ENCODE data around the gene MRAP2.
"Not testable (repeated sequence)": the region's sequence is repeated elsewhere in the genome, so short reads cannot be mapped to it uniquely, and the experiment has no call there.

MRAP2 gene

GRCh38 chr6:84081222-84081621, 47.6 kb downstream of the MRAP2 start:
- DNase-seq, result no peak

DNA sequence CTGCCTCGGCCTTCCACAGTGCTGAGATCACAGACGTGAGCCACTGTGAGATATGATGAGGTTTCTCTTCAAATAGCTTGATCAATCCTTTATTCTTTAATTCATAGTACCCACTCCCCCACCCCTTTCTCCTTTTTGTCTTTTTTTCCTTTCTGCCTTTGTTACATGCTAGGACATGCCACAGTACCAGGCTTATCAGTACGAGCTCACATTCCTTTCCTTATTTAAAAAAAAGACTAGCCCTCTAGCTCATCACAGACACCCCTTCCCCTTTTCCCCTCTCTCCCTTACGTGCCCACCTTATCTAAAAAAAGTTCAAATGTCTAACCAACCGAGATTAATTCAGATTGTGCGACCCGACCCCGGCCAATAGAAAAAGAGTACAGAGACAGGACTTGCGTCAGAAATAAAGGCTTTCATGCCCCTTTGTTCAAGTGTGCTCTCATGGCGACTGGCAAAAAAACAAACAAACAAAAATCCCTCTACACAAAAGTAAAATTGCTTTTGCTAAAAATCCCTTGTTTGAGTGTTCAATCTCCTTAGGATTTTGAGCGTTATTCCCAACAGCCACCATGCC, 49.2 kb downstream of the MRAP2 start:
- DNase-seq, result no peak

- DNase-seq, result not testable (repeated sequence)
These were observed 51.1 kb downstream of the MRAP2 start for GRCh38 chr6:84084705-84085104.

DNA sequence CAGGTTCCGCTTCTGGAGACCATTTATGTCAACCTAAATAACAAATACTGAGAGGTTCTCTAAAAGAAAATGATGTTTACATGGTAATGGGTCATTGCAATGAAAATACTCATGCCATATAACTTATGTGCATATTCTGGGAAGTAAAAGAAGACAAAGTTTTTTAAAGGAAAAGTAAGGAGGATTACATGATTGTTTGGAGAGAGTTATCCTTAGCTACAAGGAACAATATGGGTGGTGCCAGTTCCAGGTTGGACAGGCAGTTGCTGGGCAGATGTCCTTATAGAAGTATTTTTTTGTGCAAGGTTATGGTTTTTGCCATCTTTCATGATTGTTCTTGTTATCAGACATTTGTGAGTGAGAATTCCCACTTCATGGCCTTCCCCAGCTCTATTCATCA, 52.5 kb downstream of the MRAP2 start:
- no peak for DNase-seq

DNA sequence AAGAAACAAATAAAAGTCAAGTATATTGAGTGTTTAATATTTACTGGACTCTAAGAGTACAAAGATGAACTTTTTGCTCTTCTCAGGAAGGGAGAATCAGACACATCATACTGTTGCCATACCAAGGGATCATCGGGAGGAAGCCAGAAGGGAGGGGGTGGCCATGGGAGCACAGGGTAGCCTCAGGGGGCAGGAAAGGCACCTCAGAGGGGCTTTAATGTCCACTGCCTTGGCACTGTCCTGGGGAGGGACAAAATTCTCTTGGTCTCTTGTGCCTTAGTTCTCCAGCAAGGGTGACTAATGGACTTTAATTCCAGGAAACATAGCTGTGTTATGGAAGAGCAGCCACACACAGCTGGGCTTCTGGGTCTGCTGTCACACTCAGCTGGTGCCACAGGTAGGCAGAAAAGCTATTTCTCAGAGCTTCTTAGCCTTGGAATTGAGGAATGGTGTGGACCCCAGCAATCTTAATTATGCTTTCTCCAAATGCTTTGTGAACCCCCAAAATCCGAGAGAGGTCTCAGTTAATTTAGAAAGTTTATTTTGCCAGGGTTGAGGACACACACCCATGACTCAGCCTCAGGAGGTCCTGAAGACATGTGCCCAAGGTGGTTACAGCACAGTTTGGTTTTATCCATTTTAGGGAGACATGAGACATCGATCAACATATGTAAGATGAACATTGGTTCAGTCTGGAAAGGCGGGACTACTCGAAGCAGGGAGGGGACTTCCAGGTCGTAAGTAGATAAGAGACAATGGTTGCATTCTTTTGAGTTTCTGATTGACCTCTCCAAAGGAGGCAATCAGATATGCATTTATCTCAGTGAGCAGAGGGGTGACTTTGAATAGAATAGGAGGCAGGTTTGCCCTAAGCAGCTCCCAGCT, 53.2 kb downstream of the MRAP2 start:
- DNase-seq, result no peak

- DNase-seq, result no peak
These were observed 55.5 kb downstream of the MRAP2 start for GRCh38 chr6:84089081-84089480.

DNA sequence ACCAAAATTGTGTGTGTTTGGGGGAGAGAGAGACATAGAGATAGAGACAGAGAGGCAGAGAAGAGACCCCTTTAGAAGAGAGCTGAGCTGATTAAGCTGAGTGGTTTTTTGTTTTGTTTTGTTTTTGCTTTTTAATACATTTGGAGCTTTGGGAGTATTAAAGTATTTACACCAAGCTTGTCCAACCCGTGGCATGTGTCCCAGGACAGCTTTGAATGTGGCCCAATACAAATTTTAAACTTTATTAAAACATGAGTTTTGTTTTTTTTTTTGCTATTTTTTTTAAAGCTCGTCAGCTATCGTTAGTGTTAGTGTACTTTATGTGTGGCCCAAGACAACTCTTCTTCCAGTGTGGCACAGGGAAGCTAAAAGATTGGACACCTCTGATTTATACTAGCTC, 56.0 kb downstream of the MRAP2 start:
- DNase-seq, result no peak

GRCh38 chr6:84093441-84094435, 60.2 kb downstream of the MRAP2 start:
- no peak for DNase-seq

GRCh38 chr6:84095156-84095555, 61.6 kb downstream of the MRAP2 start:
- DNase-seq, result no peak

GRCh38 chr6:84103029-84103428, 69.5 kb downstream of the MRAP2 start:
- DNase-seq, result no peak

DNA sequence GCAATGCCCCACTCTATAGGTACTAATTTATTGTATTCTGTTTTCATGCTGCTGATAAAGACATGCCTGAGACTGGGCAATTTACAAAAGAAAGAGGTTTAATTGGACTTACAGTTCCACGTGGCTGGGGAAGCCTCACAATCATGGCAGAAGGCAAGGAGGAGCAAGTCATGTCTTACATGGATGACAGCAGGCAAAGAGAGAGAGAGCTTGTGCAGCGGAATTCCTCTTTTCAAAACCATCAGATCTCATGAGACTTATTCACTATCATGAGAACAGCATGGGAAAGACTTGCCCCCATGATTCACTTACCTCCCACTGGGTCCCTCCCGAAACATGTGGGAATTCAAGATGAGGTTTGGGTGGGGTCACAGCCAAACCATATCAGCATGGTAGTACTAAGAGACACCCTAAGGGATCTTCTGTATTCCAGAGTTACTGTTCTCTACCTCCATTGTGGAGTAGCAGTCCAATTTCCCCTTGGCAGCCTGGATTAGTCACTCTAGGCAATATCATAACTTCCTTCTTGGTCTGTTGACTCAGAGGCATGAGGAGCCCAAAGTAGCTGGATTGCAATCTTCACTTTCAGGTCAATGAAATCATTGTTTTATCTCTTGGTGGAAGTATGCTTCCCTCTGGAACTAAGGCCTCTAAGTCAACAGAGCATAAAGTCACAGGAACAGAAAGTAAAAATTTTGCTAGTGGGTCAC, 71.8 kb downstream of the MRAP2 start:
- not testable (repeated sequence) for DNase-seq

GRCh38 chr6:84107495-84107894, 73.9 kb downstream of the MRAP2 start:
- DNase-seq, result no peak

DNA sequence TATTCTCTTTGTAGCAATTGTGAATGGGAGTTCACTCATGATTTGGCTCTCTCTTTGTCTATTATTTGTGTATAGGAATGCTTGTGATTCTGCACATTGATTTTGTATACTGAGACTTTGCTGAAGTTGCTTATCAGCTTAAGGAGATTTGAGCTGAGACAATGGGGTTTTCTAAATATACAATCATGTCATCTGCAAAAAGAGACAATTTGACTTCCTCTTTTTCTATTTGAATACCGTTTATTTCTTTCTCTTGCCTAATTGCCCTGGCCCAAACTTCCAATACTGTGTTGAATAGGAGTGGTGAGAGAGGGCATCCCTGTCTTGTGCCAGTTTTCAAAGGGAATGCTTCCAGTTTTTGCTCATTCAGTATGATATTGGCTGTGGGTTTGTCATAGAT, 77.8 kb downstream of the MRAP2 start:
- DNase-seq, result not testable (repeated sequence)

GRCh38 chr6:84114933-84115594, 81.5 kb downstream of the MRAP2 start:
- DNase-seq, result not testable (repeated sequence)

DNA sequence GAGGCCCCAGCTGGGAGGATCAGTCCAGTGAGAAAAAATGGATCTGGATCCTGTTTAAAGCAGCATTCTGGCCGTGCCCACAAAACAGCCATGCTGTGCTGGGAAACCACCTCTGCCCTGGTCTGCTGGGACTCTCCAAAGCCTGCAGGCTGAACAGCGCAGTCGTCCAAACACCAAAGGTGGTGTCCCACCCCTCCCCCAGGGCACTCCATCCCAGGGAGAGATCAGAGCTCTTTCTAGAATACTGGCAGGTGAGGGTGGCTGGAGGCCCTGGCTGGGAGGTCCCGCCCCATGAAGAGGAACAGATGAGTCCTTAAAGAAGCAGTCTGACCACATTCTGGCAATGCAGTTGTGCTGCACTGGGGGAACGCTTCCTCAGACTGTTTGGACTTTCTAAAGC, 84.6 kb downstream of the MRAP2 start:
- DNase-seq, result no peak

GRCh38 chr6:84119277-84119676, 85.7 kb downstream of the MRAP2 start:
- no peak for DNase-seq

GRCh38 chr6:84123186-84123585, 89.6 kb downstream of the MRAP2 start:
- DNase-seq, result no peak

- not testable (repeated sequence) for DNase-seq
These were observed 96.0 kb downstream of the MRAP2 start for GRCh38 chr6:84129588-84129987.

DNA sequence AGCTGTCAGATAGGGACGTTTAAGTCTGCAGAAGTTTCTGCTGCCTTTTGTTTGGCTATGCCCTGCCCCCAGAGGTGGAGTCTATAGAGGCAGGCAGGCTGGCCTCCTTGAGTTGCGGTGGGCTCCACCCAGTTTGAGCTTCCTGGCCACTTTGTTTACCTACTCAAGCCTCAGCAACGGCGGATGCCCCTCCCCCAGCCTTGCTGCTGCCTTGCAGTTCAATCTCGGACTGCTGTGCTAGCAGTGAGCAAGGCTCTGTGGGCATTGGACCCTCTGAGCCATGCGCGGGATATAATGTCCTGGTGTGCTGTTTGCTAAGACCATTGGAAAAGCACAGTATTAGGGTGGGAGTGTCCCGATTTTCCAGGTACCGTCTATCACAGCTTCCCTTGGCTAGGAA, 99.8 kb downstream of the MRAP2 start:
- not testable (repeated sequence) for DNase-seq

DNA sequence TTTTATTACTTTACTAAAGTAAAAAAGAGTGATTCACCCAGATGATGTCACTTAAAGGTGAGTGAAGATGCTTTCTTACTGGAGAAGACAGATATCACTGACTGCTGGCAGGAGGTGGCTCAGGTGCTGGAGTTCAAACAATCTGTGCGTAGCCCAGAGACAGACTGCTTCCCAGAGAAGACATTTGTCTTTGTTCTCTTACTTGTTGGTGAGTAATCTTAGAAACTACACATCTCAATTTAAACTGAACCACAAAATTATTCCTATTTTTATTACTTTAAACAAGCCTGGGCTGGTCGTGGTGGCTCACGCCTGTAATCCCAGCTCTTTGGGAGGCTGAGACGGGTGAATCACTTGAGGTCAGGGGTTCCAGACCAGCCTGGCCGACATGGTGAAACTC, 101.7 kb downstream of the MRAP2 start:
- DNase-seq, result no peak

GRCh38 chr6:84136364-84137050, 102.9 kb downstream of the MRAP2 start:
- DNase-seq, result no peak

DNA sequence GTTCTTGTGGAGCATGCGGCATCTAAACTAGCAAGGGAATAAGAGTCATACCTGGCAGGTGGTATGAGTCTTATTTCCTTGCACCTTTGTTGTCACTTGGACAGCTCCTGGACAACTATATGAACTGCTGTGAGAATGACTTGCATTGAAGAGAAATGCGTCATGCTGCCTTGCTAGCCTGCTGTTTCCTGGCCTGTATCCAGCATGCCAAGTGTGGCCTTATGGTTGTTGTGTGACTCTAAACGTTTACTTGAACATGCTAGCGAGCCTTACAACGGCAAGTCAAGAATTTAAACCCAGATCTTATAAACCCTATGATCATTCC, 103.4 kb downstream of the MRAP2 start:
- DNase-seq, result peak; percentile 0

Data from NCI-H1092 (cell line).